ENCODE results near the gene GRM3. TPM values are rescaled to one million over a fixed set of nuclear protein-coding genes. Genes with fewer than 3 reads are reported as not detected.

GRM3 gene
- total RNA-seq, 2 experiments from 2014 or later: not detected

DNA sequence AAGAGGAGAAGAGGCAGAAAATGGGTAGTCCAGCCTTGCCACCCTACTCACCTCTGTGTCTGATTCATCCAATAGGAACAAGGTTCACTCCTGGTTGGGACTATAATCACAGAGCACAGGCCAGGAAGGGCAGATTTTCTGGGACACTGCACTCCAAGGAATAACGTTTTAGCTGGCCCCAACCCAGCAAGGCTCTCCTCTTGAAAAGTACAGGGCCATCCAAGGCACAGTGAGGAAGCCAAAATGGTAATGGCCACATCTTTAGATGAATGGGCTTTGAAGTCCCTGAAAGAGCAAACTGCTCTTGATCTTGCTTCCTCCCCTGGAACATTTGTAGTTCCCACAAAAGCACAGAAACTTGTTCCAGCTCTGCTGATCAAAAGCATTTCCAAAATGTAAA lies 149.4 kb downstream of the GRM3 start:
- TF ChIP-seq, protein P1, sequence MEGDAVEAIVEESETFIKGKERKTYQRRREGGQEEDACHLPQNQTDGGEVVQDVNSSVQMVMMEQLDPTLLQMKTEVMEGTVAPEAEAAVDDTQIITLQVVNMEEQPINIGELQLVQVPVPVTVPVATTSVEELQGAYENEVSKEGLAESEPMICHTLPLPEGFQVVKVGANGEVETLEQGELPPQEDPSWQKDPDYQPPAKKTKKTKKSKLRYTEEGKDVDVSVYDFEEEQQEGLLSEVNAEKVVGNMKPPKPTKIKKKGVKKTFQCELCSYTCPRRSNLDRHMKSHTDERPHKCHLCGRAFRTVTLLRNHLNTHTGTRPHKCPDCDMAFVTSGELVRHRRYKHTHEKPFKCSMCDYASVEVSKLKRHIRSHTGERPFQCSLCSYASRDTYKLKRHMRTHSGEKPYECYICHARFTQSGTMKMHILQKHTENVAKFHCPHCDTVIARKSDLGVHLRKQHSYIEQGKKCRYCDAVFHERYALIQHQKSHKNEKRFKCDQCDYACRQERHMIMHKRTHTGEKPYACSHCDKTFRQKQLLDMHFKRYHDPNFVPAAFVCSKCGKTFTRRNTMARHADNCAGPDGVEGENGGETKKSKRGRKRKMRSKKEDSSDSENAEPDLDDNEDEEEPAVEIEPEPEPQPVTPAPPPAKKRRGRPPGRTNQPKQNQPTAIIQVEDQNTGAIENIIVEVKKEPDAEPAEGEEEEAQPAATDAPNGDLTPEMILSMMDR (IDR thresholded peaks at IDR 0.05): no peak
- no peaks in the 10 kb centered on the region for H3K27me3 ChIP-seq (ENCODE audit: control insufficient read depth in 1 of 2, insufficient read depth in 2 of 2, low read length in 2 of 2)
- no peak for DNase-seq
- CTCF ChIA-PET: no interaction called here
- Mint-ChIP-seq H3K4me1 (ENCODE audit: low read depth) (no peaks in the 10 kb centered on the region), H3K36me3 (ENCODE audit: low read depth) (no peaks in the 10 kb centered on the region), H3K4me3 (no peak overlapping the region), H3K27me3 (no peaks in the 10 kb centered on the region), H3K27ac (no peak overlapping the region), H3K9me3 (peaks cover 10% of the 10 kb centered on the region)
- no peak overlapping the region for H3K4me3 ChIP-seq (ENCODE audit: low read length)
- POLR2A ChIA-PET: no interaction called here
- H3K27ac ChIP-seq (ENCODE audit: low read depth in 1 of 2, low read length in 2 of 2): no peak overlapping the region
- no peaks in the 10 kb centered on the region for H3K4me1 ChIP-seq (ENCODE audit: insufficient read depth, low read length)
- H3K9me3 ChIP-seq (ENCODE audit: control insufficient read depth in 1 of 2, insufficient read depth in 1 of 2, low read length in 2 of 2): peaks cover 0 to 7% of the 10 kb centered on the region in 2 experiments
- intact Hi-C loops (cut with DNase I, micrococcal nuclease): no loop called here
- ATAC-seq (ENCODE audit: poor library complexity): no peak
- H3K36me3 ChIP-seq (ENCODE audit: insufficient read depth, low read length): no peaks in the 10 kb centered on the region

DNA sequence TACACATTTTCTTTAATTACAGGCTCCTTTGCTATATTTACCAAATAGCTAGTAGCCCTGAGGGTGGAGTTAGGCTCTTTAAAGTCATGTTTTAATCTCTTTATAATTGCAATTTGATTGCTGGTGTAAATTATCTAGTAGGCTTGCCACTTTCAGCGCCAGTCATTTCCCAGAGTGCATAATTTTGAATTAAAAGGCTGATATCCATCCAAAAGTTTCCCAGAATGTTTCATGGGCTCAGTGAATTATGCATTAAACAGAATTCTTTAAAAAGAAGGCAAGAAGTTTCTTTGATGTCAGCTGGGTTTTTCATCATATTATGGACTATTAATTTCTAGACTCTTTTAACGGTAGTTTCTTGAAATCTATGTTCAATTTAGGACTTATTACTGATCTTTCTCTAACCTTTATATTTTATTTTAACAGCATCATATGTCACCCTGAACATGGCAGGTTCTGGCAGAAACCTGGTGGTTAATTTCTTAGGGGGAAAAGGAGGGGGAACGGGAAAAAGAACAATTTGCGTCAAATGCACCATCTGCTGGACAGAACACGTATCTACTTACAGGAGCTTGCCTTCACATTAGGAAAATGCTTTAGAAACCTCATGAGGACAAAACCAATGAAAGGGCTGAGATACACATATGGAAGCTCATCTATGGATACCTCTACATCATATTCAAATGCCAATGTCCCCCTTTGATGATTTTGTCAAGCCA lies 171.1 kb downstream of the GRM3 start:
- Mint-ChIP-seq H3K36me3 (ENCODE audit: low read depth) (no peaks in the 10 kb centered on the region), H3K9me3 (no peaks in the 10 kb centered on the region), H3K4me1 (ENCODE audit: low read depth) (no peaks in the 10 kb centered on the region), H3K27me3 (peaks cover 12% of the 10 kb centered on the region), H3K27ac (no peak overlapping the region), H3K4me3 (no peak overlapping the region)
- Histone ChIP-seq H3K4me3 (ENCODE audit: low read length) (no peak overlapping the region), H3K27ac (ENCODE audit: low read depth in 1 of 2, low read length in 2 of 2) (no peak overlapping the region), H3K36me3 (ENCODE audit: insufficient read depth, low read length) (no peaks in the 10 kb centered on the region), H3K27me3 (ENCODE audit: control insufficient read depth in 1 of 2, insufficient read depth in 2 of 2, low read length in 2 of 2) (no peaks in the 10 kb centered on the region), H3K9me3 (ENCODE audit: control insufficient read depth in 1 of 2, insufficient read depth in 1 of 2, low read length in 2 of 2) (no peaks in the 10 kb centered on the region), H3K4me1 (ENCODE audit: insufficient read depth, low read length) (no peaks in the 10 kb centered on the region)
- DNase-seq (no peak), ATAC-seq (ENCODE audit: poor library complexity) (no peak)
- ChIA-PET CTCF (no interaction called here), POLR2A (no interaction called here)
- TF ChIP-seq, protein P1 (IDR thresholded peaks at IDR 0.05): no peak
- intact Hi-C loops (cut with DNase I, micrococcal nuclease): no loop called here

DNA sequence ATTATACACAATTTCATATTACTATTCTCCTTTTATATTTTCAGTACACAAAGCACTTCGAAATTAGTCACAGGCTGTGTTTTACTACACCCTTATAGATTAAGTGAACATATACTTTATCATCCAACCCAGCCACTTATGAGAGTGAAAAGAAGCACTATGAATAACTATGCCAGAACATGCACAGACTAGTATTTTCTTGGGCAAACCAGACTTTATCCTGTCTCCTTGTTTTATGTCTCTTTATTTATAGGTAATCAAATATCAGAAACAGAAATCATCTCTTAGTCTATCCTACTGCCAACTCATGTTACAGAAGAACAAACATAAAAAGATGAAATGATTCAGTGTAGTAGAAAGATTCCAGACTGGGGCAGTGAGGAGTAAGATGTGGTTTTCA lies 171.8 kb downstream of the GRM3 start:
- no peaks in the 10 kb centered on the region for H3K27me3 ChIP-seq (ENCODE audit: control insufficient read depth in 1 of 2, insufficient read depth in 2 of 2, low read length in 2 of 2)
- no peaks in the 10 kb centered on the region for H3K4me1 Mint-ChIP-seq (ENCODE audit: low read depth)
- H3K9me3 Mint-ChIP-seq: no peaks in the 10 kb centered on the region
- no peak overlapping the region for H3K27ac Mint-ChIP-seq
- no peaks in the 10 kb centered on the region for H3K36me3 ChIP-seq (ENCODE audit: insufficient read depth, low read length)
- no peak overlapping the region for H3K4me3 ChIP-seq (ENCODE audit: low read length)
- TF ChIP-seq, protein P1 (IDR thresholded peaks at IDR 0.05): no peak
- intact Hi-C loops (cut with DNase I, micrococcal nuclease): no loop called here
- ChIA-PET CTCF (no interaction called here), POLR2A (no interaction called here)
- no peak overlapping the region for H3K4me3 Mint-ChIP-seq
- H3K36me3 Mint-ChIP-seq (ENCODE audit: low read depth): no peaks in the 10 kb centered on the region
- no peak for ATAC-seq (ENCODE audit: poor library complexity)
- H3K9me3 ChIP-seq (ENCODE audit: control insufficient read depth in 1 of 2, insufficient read depth in 1 of 2, low read length in 2 of 2): no peaks in the 10 kb centered on the region
- no peaks in the 10 kb centered on the region for H3K4me1 ChIP-seq (ENCODE audit: insufficient read depth, low read length)
- H3K27me3 Mint-ChIP-seq: peaks cover 12% of the 10 kb centered on the region
- no peak overlapping the region for H3K27ac ChIP-seq (ENCODE audit: low read depth in 1 of 2, low read length in 2 of 2)
- no peak for DNase-seq

All from CD4-positive, alpha-beta T cell (primary cell).